Middle frontal gyrus (tissue), 1 donor: Measurements from ENCODE around the gene TPSAB1.

ENCODE experiments used
- DNase-seq: peaks from one replicate; pipeline ENCODE4 v3.0.0-alpha.2; 2015; ENCODE audit warnings: low spot score; ENCODE audit errors: extremely low spot score

TPSAB1 gene

DNA sequence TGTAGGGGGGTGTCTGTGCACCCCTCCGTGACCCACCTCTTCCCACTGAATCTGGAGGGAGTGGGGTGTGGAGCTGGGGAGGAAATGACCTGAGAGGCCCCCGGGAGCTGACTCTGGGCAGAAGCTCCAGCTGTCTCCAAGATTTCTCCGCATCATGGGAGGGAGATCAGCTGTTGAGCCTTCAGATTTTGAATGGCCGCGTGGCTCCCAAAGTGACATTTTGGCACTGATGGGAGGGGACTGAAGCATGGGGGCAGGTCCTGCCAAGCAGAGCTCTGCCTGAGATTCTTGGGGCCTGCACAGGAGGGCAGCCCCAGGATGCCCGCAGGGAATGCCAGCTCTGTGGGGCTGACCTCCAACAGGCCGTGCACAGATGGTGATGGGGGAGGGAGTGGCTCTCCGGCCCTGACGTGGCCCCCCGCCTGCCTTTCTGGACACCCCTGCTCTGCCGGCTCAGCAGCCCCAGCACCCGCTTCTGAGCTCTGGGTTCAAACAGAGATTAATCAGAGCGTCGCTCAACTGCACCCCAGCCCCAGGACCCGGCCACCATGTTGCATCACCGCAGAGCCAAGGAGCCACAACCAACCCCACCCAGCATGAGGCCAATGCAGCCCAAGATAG, 43.6 kb downstream of the TPSAB1 start:
- DNase-seq = no peak

GRCh38 chr16:1285669-1286512, 45.4 kb downstream of the TPSAB1 start:
- DNase-seq = no peak

DNA sequence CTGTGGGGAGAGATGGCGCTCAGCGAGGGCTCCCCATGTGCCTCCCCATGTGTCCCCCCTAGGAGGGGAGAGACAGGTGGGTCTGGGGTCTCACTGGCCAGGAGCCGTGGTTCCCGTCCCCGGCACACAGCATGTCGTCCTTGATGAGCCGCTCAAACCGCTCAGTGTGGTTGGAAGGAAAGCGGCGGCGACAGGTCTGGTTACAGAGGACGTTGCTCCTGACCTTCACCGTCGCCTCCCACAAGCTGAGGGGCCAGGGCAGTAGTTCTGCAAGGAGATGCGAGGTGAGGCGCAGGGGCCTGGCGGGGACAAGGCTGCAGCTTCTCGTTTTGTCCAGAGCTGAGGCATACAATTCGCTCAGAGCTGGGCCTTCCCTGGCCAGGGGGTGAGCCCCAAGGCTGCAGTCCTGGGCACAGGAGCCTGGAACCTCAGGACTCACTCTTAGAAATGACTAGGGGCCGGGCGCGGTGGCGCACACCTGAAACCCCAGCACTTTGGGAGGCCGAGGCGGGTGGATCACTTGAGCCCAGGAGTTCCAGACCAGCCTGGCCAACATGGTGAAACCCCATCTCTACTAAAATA, 46.1 kb downstream of the TPSAB1 start:
- DNase-seq = no peak

DNA sequence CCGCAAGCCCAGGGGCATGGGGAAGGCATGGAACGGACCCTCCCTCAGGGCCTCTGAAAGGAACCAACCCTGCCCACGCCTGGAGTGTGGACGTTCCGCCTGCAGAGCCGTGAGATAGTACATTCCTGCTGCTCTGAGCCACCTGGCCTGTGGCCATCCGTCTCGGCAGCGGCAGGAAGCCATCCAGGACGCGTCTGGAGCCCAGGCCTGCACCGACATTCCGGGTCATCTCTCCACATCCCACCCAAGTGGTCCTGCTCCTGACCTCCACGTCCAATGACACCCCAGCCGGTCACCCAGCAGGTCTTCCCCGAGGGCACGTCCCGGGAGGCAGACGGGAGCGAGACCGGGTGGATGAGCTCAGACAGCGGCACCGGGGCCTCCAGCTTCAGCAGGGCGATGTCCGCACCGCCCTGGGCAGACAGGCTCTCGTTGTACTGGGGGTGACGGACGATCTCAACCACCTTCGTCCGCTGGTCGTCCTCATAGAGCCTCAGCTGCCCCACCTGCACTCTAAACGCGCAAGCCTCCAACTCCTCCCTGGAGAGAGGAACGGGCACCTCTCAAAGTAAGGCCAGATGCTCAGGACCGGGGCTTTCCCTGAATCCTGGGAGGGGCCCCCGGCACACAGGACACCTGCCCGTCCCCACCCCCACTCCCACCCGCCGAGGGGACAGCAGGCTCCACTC, 47.6 kb downstream of the TPSAB1 start:
- DNase-seq = no peak

DNA sequence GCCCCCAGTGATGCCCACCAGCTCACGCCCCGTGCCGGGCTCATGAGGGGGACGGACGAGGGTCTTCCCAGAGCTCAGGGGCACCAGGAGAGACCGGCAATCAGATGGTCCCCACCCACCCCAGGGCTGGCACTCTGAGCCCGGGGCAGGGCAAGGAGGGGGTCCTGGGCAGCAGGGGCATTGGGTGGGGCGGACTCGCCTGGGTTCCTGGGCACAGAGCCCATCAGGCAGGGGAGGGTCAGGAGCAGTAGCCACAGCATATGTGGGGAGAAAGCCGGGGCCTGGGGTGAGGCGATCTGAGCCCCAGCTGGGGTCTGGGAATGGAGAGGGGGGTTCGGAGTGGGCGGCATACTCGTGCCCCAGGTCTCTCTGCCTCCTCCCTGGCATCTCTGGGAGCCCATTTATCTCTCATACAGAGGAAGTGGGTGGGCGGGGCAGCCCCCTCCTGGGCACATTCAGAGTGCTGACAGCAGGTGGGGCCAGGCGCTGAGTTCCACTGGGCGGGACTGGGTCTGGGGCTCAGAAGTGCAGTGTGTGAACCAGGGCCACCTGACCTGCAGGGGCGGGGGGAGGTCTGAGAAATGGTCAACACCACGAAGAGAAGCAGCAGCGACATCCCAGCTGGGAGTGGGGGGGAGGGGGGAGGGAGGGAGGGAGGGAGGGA, 48.4 kb downstream of the TPSAB1 start:
- DNase-seq = no peak

GRCh38 chr16:1289477-1289866, 49.0 kb downstream of the TPSAB1 start:
- DNase-seq = no peak

DNA sequence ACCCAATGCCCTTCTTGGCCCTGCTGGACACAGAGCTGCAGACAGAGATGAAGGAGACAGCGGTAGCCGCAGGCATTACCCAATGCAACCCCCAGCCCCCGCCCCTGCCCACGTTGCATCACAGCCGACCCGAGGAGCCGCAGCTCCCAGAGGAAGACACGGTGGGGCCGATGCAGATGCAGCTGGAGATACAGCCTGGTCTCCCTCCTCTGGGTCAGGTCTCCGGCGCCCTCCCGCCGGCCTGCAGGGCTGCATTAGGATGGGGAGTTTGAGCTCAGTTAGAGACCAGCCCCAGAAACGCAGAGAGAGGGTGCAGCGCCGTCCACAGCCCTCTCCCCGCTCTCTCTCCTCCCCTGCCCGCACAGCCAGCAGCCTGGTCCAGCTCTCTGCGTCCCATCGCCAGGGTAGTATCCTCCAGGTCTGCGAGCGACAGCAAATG, 49.6 kb downstream of the TPSAB1 start:
- no peak for DNase-seq

- no peak for DNase-seq
Measured at GRCh38 chr16:1290860-1291575, 50.5 kb downstream of the TPSAB1 start.

DNA sequence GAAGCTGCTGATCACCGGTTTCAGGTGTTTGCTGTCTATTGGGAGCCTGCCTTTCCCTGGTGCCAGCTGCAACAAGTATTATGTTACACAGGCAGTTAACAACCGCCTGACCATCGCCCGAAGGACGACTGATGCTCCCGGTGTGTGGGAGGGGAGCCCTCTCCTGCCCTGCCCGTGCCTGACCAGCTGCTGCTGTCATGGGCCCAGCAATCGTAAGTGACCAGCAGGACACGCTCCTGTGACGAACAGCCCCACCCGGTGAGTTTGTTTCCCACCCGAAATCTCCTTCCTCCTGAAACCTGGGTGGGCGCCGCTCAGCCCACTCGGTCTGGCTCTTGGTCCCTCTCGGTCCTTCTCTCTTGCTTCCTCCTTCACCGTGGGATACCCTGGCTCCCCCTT, 51.1 kb downstream of the TPSAB1 start:
- DNase-seq = no peak
